NCI-H1417 treated with DMSO at 0.1 percent for 48 hours (cell line): Measurements from ENCODE around the gene GALNT9.
"Not testable (repeated sequence)": the region's sequence is repeated elsewhere in the genome, so short reads cannot be mapped to it uniquely, and the experiment has no call there.

Experiments used
- DNase-seq: peaks from one replicate; lab custom pipeline; 2025; lab: John Stamatoyannopoulos, UW

Gene GALNT9

DNA sequence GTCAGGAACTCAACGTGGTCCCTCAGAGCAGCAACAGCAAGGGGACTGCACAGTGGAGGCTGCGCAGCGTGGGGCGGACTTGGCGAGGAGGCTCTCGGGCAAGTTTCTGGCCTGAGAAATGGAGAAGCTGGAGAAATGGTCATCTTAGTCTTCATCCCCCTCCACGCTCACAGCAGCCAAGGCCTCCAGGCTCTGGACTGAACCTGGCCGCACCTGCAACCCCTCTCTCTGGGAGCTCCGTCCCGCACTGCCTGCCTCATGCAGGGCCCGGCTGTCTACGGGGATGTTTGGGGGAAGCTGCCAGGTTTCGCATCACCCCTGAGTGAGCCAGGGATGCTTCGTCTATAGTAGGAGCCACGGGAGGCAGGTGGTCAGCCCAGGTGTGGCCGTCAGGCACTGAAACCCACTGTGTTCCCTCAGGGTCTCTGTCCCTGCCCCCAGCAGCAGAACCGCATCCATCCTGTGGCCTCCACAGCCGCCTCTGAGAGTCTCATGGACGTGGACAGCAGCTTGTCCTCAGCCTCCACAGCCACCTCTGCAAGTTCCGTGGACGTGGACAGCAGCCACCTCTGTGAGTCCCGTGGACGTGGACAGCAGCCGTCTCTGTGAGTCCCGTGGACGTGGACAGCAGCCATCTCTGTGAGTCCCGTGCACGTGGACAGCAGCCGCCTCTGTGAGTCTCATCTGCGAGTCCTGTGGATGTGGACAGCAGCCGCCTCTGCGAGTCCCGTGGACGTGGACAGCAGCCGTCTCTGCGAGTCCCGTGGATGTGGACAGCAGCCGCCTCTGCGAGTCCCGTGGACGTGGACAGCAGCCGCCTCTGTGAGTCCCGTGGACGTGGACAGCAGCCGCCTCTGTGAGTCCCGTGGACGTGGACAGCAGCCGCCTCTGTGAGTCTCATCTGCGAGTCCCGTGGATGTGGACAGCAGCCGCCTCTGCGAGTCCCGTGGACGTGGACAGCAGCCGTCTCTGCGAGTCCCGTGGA, 29.1 kb upstream of the GALNT9 start:
- not testable (repeated sequence) for DNase-seq

DNA sequence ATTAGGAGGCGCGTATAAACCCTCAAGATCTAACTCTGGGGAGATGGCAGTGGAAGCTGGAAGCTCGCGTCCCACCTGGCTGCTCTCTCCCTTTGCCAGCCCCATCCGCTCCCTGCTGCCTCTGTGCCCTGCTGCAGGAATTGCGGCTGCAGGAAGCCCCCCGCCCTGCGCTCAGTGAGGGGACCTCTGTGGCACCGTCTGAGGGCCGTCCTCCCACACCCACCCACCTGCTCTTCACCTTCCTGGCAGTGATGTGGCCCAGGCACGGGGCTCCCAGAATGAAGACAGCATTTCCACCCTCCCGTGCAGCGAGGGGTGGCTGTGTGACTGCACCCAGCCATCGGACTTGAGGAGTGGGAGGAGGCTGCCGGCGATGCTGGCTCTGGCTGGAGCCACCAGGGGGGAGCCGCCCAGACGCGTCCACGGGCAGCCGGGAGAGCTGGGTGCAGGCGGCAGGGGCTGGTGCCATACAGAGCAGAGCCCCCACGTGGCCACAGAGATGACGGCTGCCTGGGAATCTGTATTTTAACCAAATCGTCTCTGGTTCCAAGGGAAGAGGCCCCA, 28.3 kb upstream of the GALNT9 start:
- DNase-seq = no peak

DNA sequence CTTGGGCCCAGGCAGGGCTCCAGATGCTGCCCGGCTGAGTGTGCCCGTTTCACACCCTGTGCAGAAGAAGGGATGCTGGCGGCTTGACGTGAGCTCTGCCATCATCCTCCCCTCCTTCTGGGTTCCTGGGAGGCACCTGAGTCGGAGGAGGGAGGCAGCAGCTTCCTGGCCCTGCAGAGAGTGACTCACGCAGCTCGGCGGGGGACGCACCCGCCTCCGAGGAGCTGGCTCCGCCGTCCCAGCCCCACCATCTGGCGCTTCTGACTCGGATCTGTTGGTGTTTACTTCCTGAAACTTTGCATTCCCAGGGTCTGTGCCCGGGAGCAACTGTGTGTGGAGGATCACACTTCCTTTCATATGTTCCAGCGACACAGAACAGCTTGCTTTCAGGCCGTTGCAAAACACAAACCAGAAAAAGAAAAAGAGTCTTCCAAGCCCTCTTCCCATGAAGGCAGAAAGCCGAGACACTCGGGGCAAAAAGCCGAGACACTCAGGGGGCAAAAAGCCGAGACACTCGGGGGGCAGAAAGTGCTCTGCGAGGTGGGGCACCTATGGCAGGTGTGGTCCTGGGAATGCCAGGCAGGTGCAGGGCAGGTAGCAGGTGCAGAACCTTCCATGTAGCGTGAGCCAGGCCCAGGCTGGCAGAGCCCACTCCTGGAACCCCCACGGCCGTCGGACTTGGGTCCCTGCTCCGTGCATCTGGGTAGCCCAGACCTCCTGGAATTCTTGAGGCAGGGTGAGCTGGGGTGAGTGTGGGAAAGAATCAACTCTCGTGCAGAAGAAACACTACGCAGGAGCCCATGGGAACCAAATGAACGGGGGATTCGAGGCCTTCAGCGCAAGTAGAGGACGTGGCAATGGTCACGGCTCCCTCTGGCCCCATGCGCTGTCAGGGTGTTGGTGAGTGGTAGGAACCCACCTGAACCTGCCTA, 27.6 kb upstream of the GALNT9 start:
- DNase-seq = no peak

DNA sequence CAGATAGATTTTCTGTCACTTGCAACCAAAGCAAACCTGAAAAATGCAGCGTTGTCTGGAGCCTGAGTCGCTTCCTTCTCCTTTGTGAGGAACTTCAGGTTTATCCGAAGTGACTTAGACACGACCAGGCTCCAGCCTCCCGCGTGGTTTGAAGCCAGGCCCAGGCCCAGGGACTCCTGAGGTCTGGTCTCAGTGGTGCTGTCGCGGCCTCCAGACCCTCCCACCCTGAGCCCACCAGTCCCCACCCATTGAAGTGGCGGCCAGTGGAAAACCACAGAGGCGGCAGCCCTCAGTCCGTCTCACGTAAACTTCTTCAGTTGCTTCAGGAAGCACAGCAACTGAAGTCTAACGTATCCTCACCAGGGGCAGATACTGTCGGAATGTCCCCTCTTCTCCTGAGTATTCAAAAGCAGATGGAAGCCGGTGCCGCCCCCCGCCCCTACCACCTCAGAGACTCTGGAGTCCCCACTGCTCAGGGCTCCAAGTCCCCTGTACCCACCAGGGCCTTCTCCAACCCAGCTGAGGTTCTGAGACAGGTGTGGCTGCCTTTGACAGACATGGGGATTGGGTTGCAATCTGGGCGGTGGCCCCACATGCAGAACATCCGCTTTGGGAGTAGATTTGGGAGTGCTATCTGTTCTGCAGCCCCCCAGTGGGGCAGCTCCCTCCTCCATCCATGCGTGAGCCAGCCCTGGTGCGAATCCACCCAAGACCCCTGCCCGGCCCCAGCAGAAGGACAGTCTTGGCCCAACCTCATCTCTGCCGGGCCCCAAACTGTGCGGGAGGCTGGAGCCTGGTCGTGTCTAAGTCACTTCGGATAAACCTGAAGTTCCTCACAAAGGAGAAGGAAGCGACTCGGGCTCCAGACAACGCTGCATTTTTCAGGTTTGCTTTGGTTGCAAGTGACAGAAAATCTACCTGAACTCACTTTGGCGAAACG, 26.6 kb upstream of the GALNT9 start:
- DNase-seq = no peak

DNA sequence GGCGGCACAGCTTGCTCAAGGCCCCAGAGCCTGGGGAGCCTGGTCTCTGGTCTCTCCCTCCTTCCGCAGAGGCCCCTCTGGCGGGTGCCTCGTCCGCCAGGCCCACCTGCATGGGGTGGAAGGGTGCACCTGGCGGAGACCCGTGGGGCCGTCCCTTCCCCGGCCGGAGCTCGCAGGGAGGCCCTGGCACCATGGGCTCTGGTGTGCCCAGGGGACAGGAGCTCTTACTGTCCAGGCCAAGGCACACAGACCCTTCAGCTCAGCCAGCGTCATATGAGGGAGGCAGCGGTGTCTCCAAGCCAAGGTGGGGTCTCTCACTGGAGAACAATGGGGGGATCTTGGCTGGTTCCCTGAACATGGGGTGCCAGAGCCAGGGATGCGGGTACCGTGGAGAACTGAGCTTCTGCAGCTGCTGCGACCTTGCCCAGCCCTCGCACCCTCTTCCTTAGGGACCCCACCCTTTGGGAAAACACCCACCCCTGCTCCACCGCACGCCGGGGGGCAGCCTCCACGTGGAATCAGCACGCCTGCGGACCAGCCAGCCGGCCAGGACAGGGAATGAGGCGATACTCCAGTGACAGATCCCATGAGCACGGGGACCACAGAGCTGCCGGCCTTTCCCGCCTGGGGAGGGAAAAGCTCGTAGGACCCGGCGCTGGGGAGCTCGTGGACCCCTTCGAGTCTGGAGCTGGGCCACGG, 25.7 kb upstream of the GALNT9 start:
- no peak for DNase-seq

DNA sequence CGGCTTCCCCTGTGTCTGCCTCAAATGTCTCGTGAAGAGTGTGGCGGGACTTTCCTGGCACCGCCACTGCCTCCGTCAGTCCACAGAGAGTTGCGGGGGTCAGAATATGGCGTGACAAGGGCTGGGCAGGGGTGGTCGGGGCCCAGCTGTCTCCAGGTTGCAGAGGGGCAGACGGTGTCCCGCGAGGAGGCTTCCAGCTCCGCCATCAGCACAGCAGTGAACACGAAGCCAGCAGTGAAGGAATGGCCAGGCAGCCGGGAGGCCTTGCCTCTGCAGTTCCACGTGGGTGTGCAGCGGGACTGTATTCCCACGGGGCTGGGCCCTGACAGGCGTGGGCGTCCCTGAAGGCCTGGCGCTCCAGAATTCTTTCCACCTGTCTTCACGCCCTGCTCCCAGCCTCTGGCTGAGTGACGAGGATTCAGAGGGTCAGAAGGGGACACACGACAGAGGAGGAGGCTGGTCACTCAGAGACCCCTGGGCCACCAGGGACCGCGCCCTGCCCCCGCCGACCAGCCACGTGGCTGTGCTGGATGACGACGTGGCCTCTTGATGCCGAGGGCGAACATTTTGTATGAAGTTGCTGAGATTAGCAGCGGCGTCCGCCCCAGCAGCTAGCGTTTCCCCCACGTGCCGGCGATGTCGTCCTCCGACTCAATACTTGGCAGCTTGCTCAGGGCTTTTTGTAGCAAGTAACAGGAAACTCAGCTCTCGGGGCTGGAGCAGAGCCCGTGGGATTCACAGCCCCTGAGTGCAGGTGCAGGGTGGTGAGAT, 25.0 kb upstream of the GALNT9 start:
- no peak for DNase-seq

DNA sequence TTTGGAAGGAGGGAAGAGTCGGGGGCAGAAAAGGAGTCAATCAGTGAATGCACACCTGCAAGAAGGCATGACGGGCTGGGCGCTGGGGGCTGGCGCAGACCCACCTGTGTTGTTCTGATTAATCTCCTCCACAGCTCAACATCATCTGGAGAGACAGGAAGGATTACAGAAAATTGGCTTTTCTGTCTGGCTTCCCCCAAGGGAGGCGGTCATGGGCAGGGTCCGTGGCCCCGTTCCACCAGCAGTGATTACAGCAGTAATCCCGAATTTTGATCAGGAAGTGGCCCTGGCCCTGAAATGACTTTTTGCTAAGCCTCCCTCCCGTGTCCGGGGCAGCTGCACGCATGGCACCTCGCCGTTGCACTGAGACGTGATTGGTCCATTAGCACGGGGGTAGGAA, 24.4 kb upstream of the GALNT9 start:
- no peak for DNase-seq

DNA sequence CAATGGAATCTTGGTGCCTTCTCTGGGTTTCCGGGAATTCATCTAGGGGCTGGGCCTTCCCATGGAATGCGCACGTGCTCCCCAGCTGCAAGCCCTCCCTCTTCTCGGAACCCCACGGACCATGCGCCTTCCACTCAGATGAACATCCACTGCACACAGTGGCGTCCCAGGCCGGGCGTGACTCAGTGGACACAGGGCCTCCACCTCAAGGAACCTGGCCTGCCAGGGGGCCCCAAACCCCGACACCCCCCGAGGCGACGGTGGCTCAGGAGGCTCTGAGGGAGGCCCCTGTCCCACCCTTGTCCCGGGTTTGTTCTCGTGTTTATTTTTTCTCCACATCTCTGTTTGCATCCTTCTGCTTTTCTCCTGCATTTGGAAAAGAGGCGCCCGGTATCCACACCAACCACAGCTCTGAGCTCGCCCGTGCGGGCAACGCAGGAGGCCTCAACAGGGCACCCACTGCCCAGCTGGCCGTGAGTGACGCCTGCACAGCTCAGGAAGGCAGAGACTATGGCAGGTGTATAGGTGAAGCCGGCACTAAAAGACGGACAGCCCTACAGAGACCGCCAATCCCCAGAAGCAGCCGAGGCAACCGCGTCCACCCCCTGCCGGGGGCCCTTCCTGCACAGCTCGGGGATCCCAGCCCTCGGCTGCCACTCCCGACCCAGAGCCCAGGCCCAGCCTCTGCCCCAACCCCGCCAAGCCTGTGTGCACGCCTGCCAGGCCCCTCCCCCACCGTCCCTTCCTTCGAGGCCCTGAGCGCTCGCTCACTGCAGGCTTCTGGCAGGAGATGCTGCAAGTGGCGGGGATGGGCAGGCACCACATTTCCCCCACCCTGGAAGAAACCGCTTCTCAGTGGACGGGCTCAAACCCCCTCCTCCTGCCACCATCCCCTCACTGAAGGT, 23.8 kb upstream of the GALNT9 start:
- no peak for DNase-seq

DNA sequence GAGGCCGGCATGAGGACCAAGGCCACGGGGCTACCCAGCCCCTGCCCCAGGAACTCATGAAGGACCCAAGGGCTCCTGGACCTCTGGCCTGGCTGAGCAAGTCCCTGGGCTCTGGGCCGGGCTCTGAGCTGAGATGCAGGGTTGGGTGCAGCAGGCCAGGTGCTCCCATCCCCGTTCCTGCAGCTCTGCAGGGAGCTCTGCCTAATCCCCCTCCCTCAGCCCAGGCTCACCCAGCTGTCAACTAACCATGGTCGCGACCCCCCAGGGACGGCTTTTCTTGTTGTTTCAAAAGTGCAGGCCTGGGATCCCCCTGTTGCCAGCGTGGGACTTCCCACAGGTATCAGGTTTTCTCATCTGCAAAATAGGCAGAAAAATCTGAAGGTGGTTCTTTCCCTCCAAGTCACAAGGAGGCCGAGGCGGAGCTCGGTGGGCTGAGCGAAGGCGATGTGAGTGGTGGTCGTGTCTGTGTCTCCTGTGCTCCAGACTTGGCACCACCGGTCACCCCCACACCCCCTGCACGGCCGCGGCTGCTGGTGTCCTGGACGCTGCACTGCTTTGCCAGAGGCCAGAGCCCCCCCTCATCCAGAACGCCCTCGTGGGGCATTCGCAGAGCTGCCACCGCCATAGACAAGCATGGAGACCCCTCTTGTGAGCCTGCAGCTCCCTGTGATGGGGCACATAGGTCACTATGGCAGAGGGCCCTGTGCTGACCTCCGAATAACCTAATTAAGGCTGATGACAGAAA, 22.5 kb upstream of the GALNT9 start:
- DNase-seq = no peak

DNA sequence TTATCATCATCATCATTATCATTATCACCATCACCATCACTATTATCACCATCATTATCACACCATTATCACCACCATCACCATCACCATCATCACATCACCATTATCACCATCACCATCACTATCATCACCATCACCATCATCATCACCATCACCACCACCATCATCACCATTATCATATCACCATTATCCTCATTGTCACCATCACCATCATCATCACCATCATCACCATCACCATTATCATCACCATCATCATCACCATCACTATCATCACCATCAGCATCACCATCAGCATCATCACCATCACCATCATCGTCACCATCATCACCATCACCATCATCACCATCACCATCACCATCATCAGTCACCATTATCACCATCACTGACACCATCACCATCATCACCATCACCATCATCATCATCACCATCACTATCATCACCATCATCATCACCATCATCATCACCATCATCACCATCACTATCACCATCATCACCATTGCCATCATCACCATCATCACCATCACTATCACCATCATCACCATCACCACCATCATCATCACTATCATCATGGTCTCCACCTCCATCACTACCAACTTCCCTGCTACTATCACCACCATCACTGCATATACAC, 20.2 kb upstream of the GALNT9 start:
- no peak for DNase-seq

DNA sequence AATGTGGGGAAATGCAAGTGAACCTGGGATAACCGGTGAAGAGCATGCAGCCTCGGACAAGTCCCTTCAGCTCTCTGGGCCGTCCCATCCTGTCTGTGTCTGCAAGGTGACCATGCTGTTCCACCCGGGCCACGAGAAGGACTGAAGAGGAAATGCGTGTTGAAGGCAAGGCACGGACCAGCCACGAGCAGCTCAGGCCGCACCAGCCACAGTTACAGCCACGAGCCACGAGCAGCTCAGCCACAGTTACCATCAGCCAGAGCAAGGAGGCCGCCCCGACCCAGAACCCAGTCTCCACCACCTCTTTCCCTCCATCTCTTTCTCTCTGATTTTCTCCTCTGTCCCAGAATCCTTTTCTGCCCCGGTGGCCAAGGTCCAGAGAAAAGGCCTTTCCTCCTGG, 18.8 kb upstream of the GALNT9 start:
- DNase-seq = no peak

DNA sequence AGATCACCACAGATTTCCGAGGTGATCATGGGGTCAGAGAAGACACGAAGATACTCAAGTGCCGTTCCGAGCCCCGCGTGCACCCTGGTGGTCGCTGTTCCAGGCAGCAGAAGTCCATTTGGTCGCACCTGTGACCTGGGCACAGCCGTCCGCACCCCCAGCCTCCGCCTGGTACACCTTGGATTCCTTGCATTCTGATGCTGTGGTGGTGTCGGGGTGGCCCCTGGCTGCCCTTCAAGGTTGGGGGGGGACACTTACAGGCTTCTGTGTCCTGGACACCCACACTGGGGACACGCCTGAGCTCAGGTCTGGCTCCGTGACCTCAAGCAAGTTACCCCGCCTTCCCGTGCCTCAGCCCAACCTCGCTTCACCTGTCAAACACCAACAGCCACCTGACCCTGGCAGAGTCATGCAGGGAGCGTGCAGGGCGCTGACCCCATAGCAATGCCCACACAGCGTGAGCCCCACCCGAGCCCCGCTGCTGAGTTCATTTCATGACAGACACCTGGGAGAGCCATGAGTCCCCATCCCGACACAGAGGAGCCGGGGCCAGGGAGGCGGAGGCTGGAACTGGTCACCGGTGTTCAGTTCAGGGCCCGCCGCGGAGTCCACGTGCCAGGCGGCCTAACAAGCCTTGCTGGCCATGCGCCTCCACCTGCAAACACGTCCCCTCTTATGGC, 17.9 kb upstream of the GALNT9 start:
- no peak for DNase-seq

DNA sequence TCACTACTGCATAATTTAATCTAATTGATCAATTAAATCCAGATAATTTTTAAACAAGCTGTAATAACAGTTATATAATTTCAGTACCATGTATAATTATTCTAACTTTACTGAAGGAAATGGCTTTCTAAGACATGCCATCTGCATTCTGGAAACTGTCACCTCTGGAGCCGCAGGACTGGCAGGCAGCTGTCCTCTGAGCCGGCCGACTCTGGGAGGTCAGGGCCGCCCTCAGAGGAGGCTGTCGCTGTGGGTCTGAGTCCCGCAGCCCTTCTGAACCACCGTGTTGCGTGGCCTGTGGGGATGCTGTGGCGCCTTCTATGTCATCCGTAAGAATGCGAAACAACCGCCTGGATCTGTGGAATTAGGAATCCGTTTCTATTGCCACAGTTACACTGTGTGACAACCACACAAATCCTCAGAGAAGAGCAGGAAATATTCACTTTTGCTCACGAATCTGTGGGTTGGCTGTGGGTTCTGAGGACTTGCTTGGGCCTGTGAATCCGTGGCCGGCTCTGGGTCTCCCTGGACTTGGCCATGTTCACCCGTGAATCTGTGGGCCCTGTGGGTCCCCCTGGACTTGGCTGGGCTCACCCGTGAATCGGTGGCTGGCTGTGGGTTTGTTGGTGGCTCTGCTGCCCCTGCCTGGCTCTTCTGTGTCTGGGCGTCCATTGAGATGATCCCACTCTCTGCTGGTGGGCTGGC, 17.2 kb upstream of the GALNT9 start:
- no peak for DNase-seq

DNA sequence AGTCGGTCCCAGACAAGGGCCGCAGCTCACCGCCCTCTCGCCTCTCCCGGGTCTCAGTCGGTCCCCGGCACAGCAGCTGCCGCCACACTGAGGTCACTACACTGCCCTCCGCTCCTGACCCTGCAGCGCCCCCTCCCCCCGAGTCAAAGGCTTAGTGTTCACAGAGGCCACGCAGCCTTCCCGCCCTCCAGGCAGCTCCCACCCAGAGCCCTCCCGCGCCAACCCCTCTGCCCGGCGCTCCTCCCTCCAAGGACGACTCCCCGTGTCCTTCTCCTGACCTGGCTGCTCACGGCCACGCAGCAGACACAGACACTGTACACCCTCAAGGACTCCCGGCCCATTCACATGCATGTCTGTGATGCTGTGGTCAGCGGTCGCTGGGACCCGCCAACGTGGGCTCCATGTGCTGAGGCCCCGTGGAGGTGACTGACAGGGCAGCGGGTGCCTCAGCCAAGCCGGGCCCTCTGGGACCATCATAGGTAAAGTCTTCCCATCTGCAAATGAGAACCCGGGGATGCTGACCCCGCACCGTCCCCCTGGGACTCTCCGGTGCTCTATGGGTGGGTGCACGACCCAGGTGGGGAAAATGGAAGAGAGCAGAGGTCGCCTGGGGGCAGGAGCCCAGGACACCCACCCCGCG, 16.3 kb upstream of the GALNT9 start:
- no peak for DNase-seq

DNA sequence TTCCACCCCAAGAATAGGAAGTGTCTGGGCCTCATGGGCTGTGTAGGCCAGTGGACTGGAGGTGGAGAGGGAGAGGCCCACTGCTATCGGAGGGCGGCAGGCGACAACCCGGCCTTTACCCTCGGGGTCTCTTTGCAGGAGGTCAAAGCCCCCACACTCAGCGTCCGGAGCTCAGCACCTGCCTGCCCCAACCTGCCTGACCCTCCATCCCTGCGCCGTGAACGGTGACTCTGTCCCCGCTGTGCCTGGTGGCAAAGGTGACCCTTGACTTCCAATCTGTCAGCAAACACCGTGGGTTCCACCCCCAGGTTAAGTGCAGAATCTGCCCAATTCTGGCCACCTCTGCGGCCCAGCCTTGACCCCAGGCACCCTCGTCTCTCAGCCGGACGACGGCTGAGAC, 15.7 kb upstream of the GALNT9 start:
- DNase-seq = no peak

DNA sequence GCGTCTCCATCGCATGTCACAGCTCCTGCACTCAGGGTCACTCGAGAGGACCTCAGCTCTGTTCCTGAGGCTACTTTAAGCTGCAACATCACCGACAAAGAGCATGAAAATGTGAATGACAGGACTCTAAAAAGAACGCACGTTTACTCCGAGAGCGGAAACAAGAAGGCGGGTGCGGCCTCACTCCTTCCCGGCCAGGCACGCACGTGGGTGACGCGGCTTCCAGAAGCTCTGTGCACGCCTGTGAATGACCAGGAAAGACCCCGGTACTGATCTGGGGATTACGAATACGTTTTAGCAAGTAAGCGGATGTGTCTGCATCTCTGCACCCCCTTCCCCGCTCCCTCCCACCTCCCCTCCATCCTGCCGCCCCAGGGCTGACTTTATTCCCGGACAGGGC, 15.2 kb upstream of the GALNT9 start:
- no peak for DNase-seq
